HG03378 (cell line): Measurements from ENCODE around the gene LIG1.

Experiments used
- ATAC-seq: cut with Tn5 transposase; IDR thresholded peaks from one replicate; pipeline ENCODE4 v1.9.1; 2021; ENCODE audit warnings: mild to moderate bottlenecking, moderate library complexity; ENCODE audit not compliant: unreplicated experiment

LIG1 gene

GRCh38 chr19:48182434-48182833 is 12.3 kb upstream of the LIG1 start:
- ATAC-seq, result no peak

- ATAC-seq, result no peak
Measured at GRCh38 chr19:48181505-48181904, 11.4 kb upstream of the LIG1 start.

GRCh38 chr19:48176226-48176625 is 6.1 kb upstream of the LIG1 start:
- no peak for ATAC-seq

GRCh38 chr19:48175578-48175977 is 5.4 kb upstream of the LIG1 start:
- ATAC-seq, result no peak

GRCh38 chr19:48174445-48175030 is 4.4 kb upstream of the LIG1 start:
- ATAC-seq, result no peak

- ATAC-seq, result no peak
Measured at GRCh38 chr19:48171710-48172109, 1.6 kb upstream of the LIG1 start.

GRCh38 chr19:48170817-48171347 is 738 bp upstream of the LIG1 start:
- ATAC-seq, result no peak

GRCh38 chr19:48169578-48169938 is 586 bp downstream of the LIG1 start:
- no peak for ATAC-seq

- no peak for ATAC-seq
Measured at GRCh38 chr19:48168689-48169088, 1.5 kb downstream of the LIG1 start.

- no peak for ATAC-seq
Measured at GRCh38 chr19:48158210-48158790, 11.8 kb downstream of the LIG1 start.

GRCh38 chr19:48154003-48154402 is 16.1 kb downstream of the LIG1 start:
- ATAC-seq, result no peak

GRCh38 chr19:48152551-48152950 is 17.6 kb downstream of the LIG1 start:
- no peak for ATAC-seq

GRCh38 chr19:48149430-48149829 is 20.7 kb downstream of the LIG1 start:
- no peak for ATAC-seq

- no peak for ATAC-seq
Measured at GRCh38 chr19:48148576-48148975, 21.6 kb downstream of the LIG1 start.

- no peak for ATAC-seq
Measured at GRCh38 chr19:48147597-48148175, 22.5 kb downstream of the LIG1 start.

- ATAC-seq, result no peak
Measured at GRCh38 chr19:48139053-48139452, 31.1 kb downstream of the LIG1 start.

GRCh38 chr19:48137411-48137810 is 32.7 kb downstream of the LIG1 start:
- ATAC-seq, result no peak

- no peak for ATAC-seq
Measured at GRCh38 chr19:48136547-48136946, 33.6 kb downstream of the LIG1 start.

GRCh38 chr19:48135411-48135810 is 34.7 kb downstream of the LIG1 start:
- ATAC-seq, result no peak

- no peak for ATAC-seq
Measured at GRCh38 chr19:48133094-48133493, 37.0 kb downstream of the LIG1 start.

GRCh38 chr19:48127561-48127960 is 42.6 kb downstream of the LIG1 start:
- no peak for ATAC-seq

- ATAC-seq, result no peak
Measured at GRCh38 chr19:48123907-48124651, 46.1 kb downstream of the LIG1 start.
